ENCODE results near the gene MYO1D. TPM values are rescaled to one million over a fixed set of nuclear protein-coding genes. Genes with fewer than 3 reads are reported as not detected.

MYO1D gene
- total RNA-seq, 1 experiment from 2014 or later, result 23.5 TPM

- Histone ChIP-seq H3K36me3 (ENCODE audit: low read depth, low read length) (no peaks in the 10 kb centered on the region), H3K27ac (ENCODE audit: low read length) (no peak overlapping the region), H3K4me1 (ENCODE audit: insufficient read depth, low read length) (no peaks in the 10 kb centered on the region), H2AFZ (ENCODE audit: low read length) (no peak overlapping the region), H3K4me2 (ENCODE audit: low read length) (no peak overlapping the region), H3K79me2 (ENCODE audit: low read length) (no peaks in the 10 kb centered on the region), H3F3A (ENCODE audit: low read length, unreplicated experiment) (no peaks in the 10 kb centered on the region), H4K20me1 (ENCODE audit: low read length) (no peaks in the 10 kb centered on the region), H3K4me3 (ENCODE audit: low read length) (no peak overlapping the region), H3K9me2 (replicated peaks; ENCODE audit: low read length) (no peaks in the 10 kb centered on the region), H3K27me3 (ENCODE audit: low read length) (no peaks in the 10 kb centered on the region), H3K9ac (ENCODE audit: low read length) (no peak overlapping the region), H3K9me3 (ENCODE audit: low read length) (no peaks in the 10 kb centered on the region)
- no peak for ATAC-seq
- BruUV-seq (replicated peaks), result no TSS peak
- intact Hi-C loops (cut with micrococcal nuclease), result loop anchor here (5.0 kb wide), 1 partner anchor 274 kb away; no protein-coding TSS in a partner anchor
- ChIA-PET POLR2A (ENCODE audit: unreplicated experiment) (no interaction called here), CTCF (no interaction called here)
- no peak for TF ChIP-seq CTCF (conservative IDR thresholded peaks at IDR 0.05; ENCODE audit: low read depth, low read length)
- no peak for TF ChIP-seq EZH2phosphoT487 (IDR thresholded peaks at IDR 0.05; ENCODE audit: borderline replicate concordance, low read length)
- TF ChIP-seq EZH2 (IDR thresholded peaks at IDR 0.05; ENCODE audit: low read length, unreplicated experiment), result no peak
- DNase-seq, result no peak
Observed at GRCh38 chr17:32756696-32757095, 120.2 kb downstream of the MYO1D start.

- Histone ChIP-seq H3K27ac (ENCODE audit: low read length) (no peak overlapping the region), H3F3A (ENCODE audit: low read length, unreplicated experiment) (no peaks in the 10 kb centered on the region), H3K36me3 (ENCODE audit: low read depth, low read length) (no peaks in the 10 kb centered on the region), H4K20me1 (ENCODE audit: low read length) (no peaks in the 10 kb centered on the region), H3K27me3 (ENCODE audit: low read length) (no peaks in the 10 kb centered on the region), H3K4me2 (ENCODE audit: low read length) (no peak overlapping the region), H3K4me3 (ENCODE audit: low read length) (no peak overlapping the region), H3K79me2 (ENCODE audit: low read length) (no peaks in the 10 kb centered on the region), H3K9me3 (ENCODE audit: low read length) (no peaks in the 10 kb centered on the region), H3K9ac (ENCODE audit: low read length) (no peak overlapping the region), H2AFZ (ENCODE audit: low read length) (no peak overlapping the region), H3K9me2 (replicated peaks; ENCODE audit: low read length) (no peaks in the 10 kb centered on the region), H3K4me1 (ENCODE audit: insufficient read depth, low read length) (no peaks in the 10 kb centered on the region)
- peak; percentile 66 for TF ChIP-seq CTCF (conservative IDR thresholded peaks at IDR 0.05; ENCODE audit: low read depth, low read length)
- TF ChIP-seq EZH2 (IDR thresholded peaks at IDR 0.05; ENCODE audit: low read length, unreplicated experiment), result no peak
- no peak for TF ChIP-seq EZH2phosphoT487 (IDR thresholded peaks at IDR 0.05; ENCODE audit: borderline replicate concordance, low read length)
- POLR2A ChIA-PET (ENCODE audit: unreplicated experiment), result no interaction called here
- BruUV-seq (replicated peaks), result no TSS peak
- DNase-seq (peak; percentile 68), ATAC-seq (peak; percentile 71)
- intact Hi-C loops (cut with micrococcal nuclease), result loop anchor here (1.0 to 5.0 kb wide), 3 partner anchors 79 to 273 kb away; no protein-coding TSS in a partner anchor
- CTCF ChIA-PET, result interaction anchor here (0.7 to 0.8 kb wide), 2 partner anchors 94 to 96 kb away, joined by 3 read pairs; no protein-coding TSS in a partner anchor
Observed at GRCh38 chr17:32755045-32755805, 121.7 kb downstream of the MYO1D start.

GRCh38 chr17:32752934-32753333 is 124.0 kb downstream of the MYO1D start:
- H4K20me1 ChIP-seq (ENCODE audit: low read length), result no peaks in the 10 kb centered on the region
- no peaks in the 10 kb centered on the region for H3F3A ChIP-seq (ENCODE audit: low read length, unreplicated experiment)
- ATAC-seq (no peak), DNase-seq (no peak)
- H3K36me3 ChIP-seq (ENCODE audit: low read depth, low read length), result no peaks in the 10 kb centered on the region
- H3K9ac ChIP-seq (ENCODE audit: low read length), result no peak overlapping the region
- H3K27me3 ChIP-seq (ENCODE audit: low read length), result no peaks in the 10 kb centered on the region
- no peaks in the 10 kb centered on the region for H3K9me2 ChIP-seq (replicated peaks; ENCODE audit: low read length)
- H2AFZ ChIP-seq (ENCODE audit: low read length), result no peak overlapping the region
- TF ChIP-seq EZH2 (IDR thresholded peaks at IDR 0.05; ENCODE audit: low read length, unreplicated experiment) (no peak), CTCF (conservative IDR thresholded peaks at IDR 0.05; ENCODE audit: low read depth, low read length) (no peak), EZH2phosphoT487 (IDR thresholded peaks at IDR 0.05; ENCODE audit: borderline replicate concordance, low read length) (no peak)
- H3K27ac ChIP-seq (ENCODE audit: low read length), result no peak overlapping the region
- no peaks in the 10 kb centered on the region for H3K4me1 ChIP-seq (ENCODE audit: insufficient read depth, low read length)
- no peaks in the 10 kb centered on the region for H3K9me3 ChIP-seq (ENCODE audit: low read length)
- POLR2A ChIA-PET (ENCODE audit: unreplicated experiment), result no interaction called here
- intact Hi-C loops (cut with micrococcal nuclease), result no loop called here
- H3K4me2 ChIP-seq (ENCODE audit: low read length), result no peak overlapping the region
- H3K79me2 ChIP-seq (ENCODE audit: low read length), result no peaks in the 10 kb centered on the region
- CTCF ChIA-PET, result no interaction called here
- BruUV-seq (replicated peaks), result no TSS peak
- no peak overlapping the region for H3K4me3 ChIP-seq (ENCODE audit: low read length)
